K562 (cell line): ENCODE measurements around the gene EEF2. TPM values are rescaled to one million over a fixed set of nuclear protein-coding genes. Genes with fewer than 3 reads are reported as not detected.
A peak's percentile ranks its signal among the peaks of the same experiment; 100 is the strongest.

Experiments used
- BACH1 ChIP-seq: fragments of 200-800 bp; sonication (Bioruptor generic); IDR thresholded peaks from 2 replicates; pipeline ENCODE4 v1.6.1; 2016; ENCODE audit warnings: missing genetic modification characterization, missing compliant biosample characterization
- CCAR2 ChIP-seq: fragments of 200-400 bp; formaldehyde crosslinking; IDR thresholded peaks from 2 replicates; pipeline ENCODE4 v1.6.1; 2017; ENCODE audit warnings: mild to moderate bottlenecking, low read depth, low read length
- CREB5 ChIP-seq: fragments of 250-450 bp; sonication (Bioruptor Pico); IDR thresholded peaks from 2 replicates; pipeline ENCODE4 v1.5.0; 2020; ENCODE audit warnings: mild to moderate bottlenecking
- CTBP1 ChIP-seq: fragments of 450-650 bp; IDR thresholded peaks from 2 replicates; pipeline ENCODE4 v1.6.1; 2016; ENCODE audit warnings: borderline replicate concordance
- ELF2 ChIP-seq: fragments of 250-450 bp; sonication (Bioruptor Pico); IDR thresholded peaks from 2 replicates; pipeline ENCODE4 v1.5.0; 2021; ENCODE audit warnings: mild to moderate bottlenecking
- EP300 ChIP-seq: IDR thresholded peaks from 2 replicates; pipeline ENCODE4 v1.6.1; 2012; ENCODE audit warnings: low read length, improper control_type of control experiment
- ETV6 ChIP-seq, 3 experiments: fragments of 150-350 bp in 1 of 3; sonication (generic) in 1 of 3; formaldehyde crosslinking in 1 of 3; IDR thresholded peaks; 2 replicates each; pipeline versions ENCODE4 v1.6.1 to v1.8.0; 2014 to 2022; ENCODE audit warnings: borderline replicate concordance in 2 of 3, low read depth in 2 of 3, antibody characterized with exemption in 1 of 3, low read length in 1 of 3, mild to moderate bottlenecking in 1 of 3, missing genetic modification reagents in 1 of 3
- FOXA1 ChIP-seq: fragments of 450-650 bp; IDR thresholded peaks from 2 replicates; pipeline ENCODE4 v1.6.1; 2016; ENCODE audit warnings: mild to moderate bottlenecking, borderline replicate concordance
- FOXJ3 ChIP-seq: sonication (generic); formaldehyde crosslinking; IDR thresholded peaks from 2 replicates; pipeline ENCODE4 v1.4.0; 2020; ENCODE audit warnings: mild to moderate bottlenecking, missing genetic modification reagents
- HDAC6 ChIP-seq: IDR thresholded peaks from 2 replicates; pipeline ENCODE4 v1.6.1; 2012; ENCODE audit warnings: low read depth, mild to moderate bottlenecking, control low read depth, inconsistent platforms, low read length, moderate library complexity
- HMG20A ChIP-seq: fragments of 450-650 bp; formaldehyde crosslinking; conservative IDR thresholded peaks from 2 replicates; pipeline ENCODE4 v1.4.0; 2020; ENCODE audit warnings: mild to moderate bottlenecking, mixed read lengths
- HNRNPL ChIP-seq: fragments of 200-400 bp; formaldehyde crosslinking; IDR thresholded peaks from 2 replicates; pipeline ENCODE4 v1.6.1; 2017; ENCODE audit warnings: low read depth, mild to moderate bottlenecking, low read length
- MITF ChIP-seq: IDR thresholded peaks from 2 replicates; pipeline ENCODE4 v1.6.1; 2014; ENCODE audit warnings: antibody characterized with exemption
- MYC ChIP-seq, 2 experiments: fragments of 250-450 bp in 1 of 2; sonication (Bioruptor Pico) in 1 of 2; IDR thresholded peaks; 2 replicates each; pipeline versions ENCODE4 v1.5.1 to v1.6.1; 2012 to 2021; ENCODE audit warnings: low read depth in 2 of 2, borderline replicate concordance in 1 of 2, improper control_type of control experiment in 1 of 2, low read length in 1 of 2, mild to moderate bottlenecking in 1 of 2, moderate library complexity in 1 of 2
- NR2F6 ChIP-seq: fragments of 450-650 bp; formaldehyde crosslinking; IDR thresholded peaks from 2 replicates; pipeline ENCODE4 v1.4.0; 2020; ENCODE audit warnings: mild to moderate bottlenecking
- POLR2B ChIP-seq: fragments of 450-650 bp; IDR thresholded peaks from 2 replicates; pipeline ENCODE4 v1.6.1; 2018; ENCODE audit warnings: low read depth; ENCODE audit not compliant: partially characterized antibody
- RFX7 ChIP-seq: fragments of 250-450 bp; sonication (Bioruptor Pico); IDR thresholded peaks from 2 replicates; pipeline ENCODE4 v1.5.1; 2021; ENCODE audit warnings: mild to moderate bottlenecking
- RNF2 ChIP-seq: sonication (generic); IDR thresholded peaks from 2 replicates; pipeline ENCODE4 v1.6.1; 2016
- SAFB ChIP-seq: fragments of 200-400 bp; formaldehyde crosslinking; IDR thresholded peaks from 2 replicates; pipeline ENCODE4 v1.6.1; 2017; ENCODE audit warnings: low read depth, low read length, borderline replicate concordance
- SIN3A ChIP-seq, 2 experiments: fragments of 150-350 bp in 1 of 2; IDR thresholded peaks; 2 replicates each; pipeline ENCODE4 v1.6.1; 2011 to 2016; ENCODE audit warnings: borderline replicate concordance in 2 of 2, low read depth in 2 of 2, low read length in 2 of 2, mild to moderate bottlenecking in 2 of 2, moderate library complexity in 2 of 2; ENCODE audit not compliant: control insufficient read depth in 1 of 2
- TEAD1 ChIP-seq, 2 experiments: fragments of 450-650 bp in 1 of 2; sonication (generic) in 1 of 2; formaldehyde crosslinking; IDR thresholded peaks; 2 replicates each; pipeline versions ENCODE4 v1.4.0 to v1.8.0; 2020 to 2022; ENCODE audit warnings: mild to moderate bottlenecking in 2 of 2, missing genetic modification reagents in 1 of 2
- TEAD2 ChIP-seq: fragments of 450-650 bp; IDR thresholded peaks from 2 replicates; pipeline ENCODE4 v1.6.1; 2016; ENCODE audit warnings: missing genetic modification characterization, control low read depth, missing compliant biosample characterization
- ZBTB12 ChIP-seq: fragments of 250-450 bp; sonication (Bioruptor Pico); IDR thresholded peaks from 2 replicates; pipeline ENCODE4 v1.4.0; 2020
- polyA plus RNA-seq, 8 experiments: library from polyadenylated mRNA; depleted of rRNA in 4 of 8; stranded (reverse) in 5 of 8; unstranded in 3 of 8; fragments of >200 nt; fragmentation: Nextera tagmentation in 2 of 8; fragmentation: Illumina TruSeq in 1 of 8; extraction: Ambion mirVana in 2 of 8; extraction: Trizol in 1 of 8; gene quantifications; 2 replicates each; pipeline versions ENCODE4 v1.2.1 to v1.2.3, GENCODE V29; 2011 to 2014; ENCODE audit warnings: inconsistent platforms in 1 of 8, missing spikeins in 1 of 8
- total RNA-seq, 7 experiments: library from RNA; depleted of rRNA in 6 of 7; stranded (reverse); fragments of >200 nt in 6 of 7; fragmentation: Illumina TruSeq in 2 of 7; extraction: Trizol in 2 of 7; gene quantifications; 2 replicates each; pipeline versions ENCODE4 v1.2.1 to v1.2.3, GENCODE V29; 2011 to 2021; ENCODE audit warnings: low replicate concordance in 1 of 7

The EEF2 gene
- total and polyA plus RNA-seq, 9 of the 15 experiments (the other 6 are each of a cell fraction or from before 2014, with no cell fraction given), result 372 to 3,003 (median 1,453) TPM

GRCh38 chr19:3984908-3985642, at the start of gene EEF2 (continued):
- TF ChIP-seq CTBP1 (peak; percentile 68), HNRNPL (0 out of 2 replicates have a peak, but pooled peaks have one; percentile 73), SAFB (0 out of 2 replicates have a peak, but pooled peaks have one; percentile 42), SIN3A (IDR thresholded peaks at IDR 0.05; ENCODE audit: borderline replicate concordance in 2 of 2, control insufficient read depth in 1 of 2, low read depth in 2 of 2, low read length in 2 of 2) (peak; percentile 34 to 57; a peak in 2 of 4 replicates), EP300 (no peak), TEAD2 (tag) (no peak), HDAC6 (0 out of 2 replicates have a peak, but pooled peaks have one; percentile 77), FOXJ3 (CRISPR knock-in tag) (no peak), BACH1 (no peak), HMG20A (no peak), FOXA1 (no peak), CREB5 (CRISPR knock-in tag) (no peak), ETV6 (IDR thresholded peaks at IDR 0.05; ENCODE audit: borderline replicate concordance in 1 of 2, low read depth in 2 of 2, low read length in 1 of 2) (no peak), ETV6 (CRISPR knock-in tag; IDR thresholded peaks at IDR 0.05; ENCODE audit: borderline replicate concordance) (peak; percentile 85; the same call in 1 of the 2 replicates), POLR2B (peak; percentile 99), ZBTB12 (CRISPR knock-in tag) (peak; percentile 80), MITF (no peak), ELF2 (CRISPR knock-in tag) (no peak; the same call in 1 of the 2 replicates), TEAD1 (CRISPR knock-in tag; IDR thresholded peaks at IDR 0.05) (peak in 1 of 2 experiments; percentile 38; a peak in 2 of 4 replicates), NR2F6 (CRISPR knock-in tag) (no peak), CCAR2 (no peak), RFX7 (CRISPR knock-in tag) (0 out of 2 replicates have a peak, but pooled peaks have one; percentile 24), RNF2 (peak; percentile 37; the same call in 1 of the 2 replicates), MYC (IDR thresholded peaks at IDR 0.05; ENCODE audit: low read depth, low read length) (peak; percentile 97), MYC (CRISPR knock-in tag; IDR thresholded peaks at IDR 0.05; ENCODE audit: borderline replicate concordance, low read depth) (no peak)
